Right lung (tissue), 5 donors: ENCODE results near the gene RNF130. TPM values are rescaled to one million over a fixed set of nuclear protein-coding genes. Genes with fewer than 3 reads are reported as not detected.
"Not testable (repeated sequence)": the region's sequence is repeated elsewhere in the genome, so short reads cannot be mapped to it uniquely, and the experiment has no call there.

Experiments used
- DNase-seq, 2 donors: peaks; one replicate each; pipeline ENCODE4 v3.0.0-alpha.2; 2013
- polyA plus RNA-seq, 5 donors: library from polyadenylated mRNA; unstranded; fragments of 120-200 nt; gene quantifications; one replicate each; pipeline versions ENCODE4 v1.2.1 to v1.2.3, GENCODE V29; 2013; ENCODE audit warnings: inconsistent platforms in 1 of 5, low replicate concordance in 1 of 5; ENCODE audit not compliant: insufficient read length in 5 of 5, insufficient read depth in 1 of 5

The RNF130 gene
- polyA plus RNA-seq, 5 donors = 67.4 to 75.8 (median 70.3) TPM

DNA sequence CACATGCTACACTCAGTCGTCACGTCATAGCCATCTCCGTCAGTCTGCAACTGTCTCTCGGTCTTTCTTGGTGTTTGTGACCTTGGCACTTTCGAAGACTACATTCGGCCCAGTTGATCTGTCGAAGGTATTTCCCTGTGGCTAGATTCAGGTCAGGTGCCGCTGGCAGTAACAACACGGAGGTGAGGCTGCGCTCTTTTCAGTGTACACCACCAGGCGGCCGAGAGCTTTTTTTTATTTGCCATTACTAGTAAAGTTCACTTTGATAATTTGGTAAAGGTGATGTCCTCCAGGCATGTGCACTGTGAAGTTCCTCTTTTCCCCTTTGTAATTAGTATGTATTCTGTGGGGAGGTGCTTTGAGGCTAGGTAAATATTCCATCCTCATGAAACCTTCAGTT, 49.7 kb downstream of the RNF130 start:
- no peak for DNase-seq

DNA sequence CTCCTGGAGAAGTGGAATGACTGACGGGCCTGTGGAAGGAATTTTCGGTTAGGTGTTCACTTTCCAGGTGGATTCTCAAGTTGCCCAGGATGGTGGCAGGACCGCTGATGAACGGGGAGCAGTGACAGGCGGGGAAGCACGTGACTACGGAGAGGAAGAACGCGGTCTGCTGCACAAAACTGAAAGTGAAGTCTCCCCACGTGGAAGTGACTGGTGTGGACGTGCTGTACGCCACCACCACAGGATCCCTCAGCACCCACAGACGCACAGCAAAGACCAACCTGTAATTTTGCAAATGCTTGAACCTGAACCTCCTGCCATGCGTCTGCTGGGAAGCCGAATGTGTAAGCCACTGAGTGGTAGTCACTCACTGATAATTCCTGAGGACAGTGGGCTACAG, 51.4 kb downstream of the RNF130 start:
- DNase-seq = no peak

DNA sequence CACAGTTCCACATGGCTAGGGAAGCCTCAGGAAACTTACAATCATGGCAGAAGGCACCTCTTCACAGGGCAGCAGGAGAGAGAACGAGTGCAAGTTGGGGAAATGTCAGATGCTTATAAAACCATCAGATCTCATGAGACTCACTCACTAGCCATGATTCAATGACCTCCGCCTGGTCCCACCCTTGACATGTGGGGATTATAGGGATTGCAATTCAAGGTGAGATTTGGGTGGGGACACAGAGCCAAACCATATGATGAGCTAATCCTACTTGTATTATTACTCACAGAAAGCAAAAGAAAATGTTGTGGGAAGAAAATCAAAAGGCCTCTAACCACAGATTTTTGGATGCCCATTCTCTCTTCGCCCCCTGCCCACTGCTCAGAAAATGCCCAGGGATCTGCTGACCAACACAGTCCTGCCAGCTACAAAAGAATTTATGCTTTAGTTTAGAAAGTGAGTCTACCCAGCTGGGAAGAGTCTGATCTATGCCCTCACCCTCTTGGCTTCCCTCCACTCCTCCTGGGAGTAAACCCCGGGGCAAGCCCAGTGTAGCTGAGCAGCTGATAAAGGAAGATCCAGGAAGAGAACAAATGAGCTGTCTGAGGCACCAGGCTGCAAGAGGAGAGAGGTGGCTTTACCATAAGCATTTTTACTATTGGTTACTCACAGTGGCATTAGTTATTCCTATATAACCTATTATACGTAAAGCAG, 53.1 kb downstream of the RNF130 start:
- DNase-seq = no peak

DNA sequence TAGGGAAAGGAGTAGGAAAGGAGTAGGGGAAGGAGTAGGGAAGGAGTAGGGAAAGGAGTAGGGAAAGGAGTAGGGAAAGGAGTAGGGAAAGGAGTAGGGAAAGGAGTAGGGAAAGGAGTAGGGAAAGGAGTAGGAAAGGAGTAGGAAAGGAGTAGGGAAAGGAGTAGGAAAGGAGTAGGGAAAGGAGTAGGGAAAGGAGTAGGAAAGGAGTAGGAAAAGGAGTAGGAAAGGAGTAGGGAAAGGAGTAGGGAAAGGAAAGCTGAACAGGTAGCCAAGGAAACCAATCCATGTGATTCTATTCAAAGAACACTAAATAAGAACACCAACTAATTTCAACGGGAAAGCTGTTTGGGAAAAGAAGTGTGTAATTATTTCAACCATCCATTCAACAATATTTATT, 56.0 kb downstream of the RNF130 start:
- DNase-seq = not testable (repeated sequence)

DNA sequence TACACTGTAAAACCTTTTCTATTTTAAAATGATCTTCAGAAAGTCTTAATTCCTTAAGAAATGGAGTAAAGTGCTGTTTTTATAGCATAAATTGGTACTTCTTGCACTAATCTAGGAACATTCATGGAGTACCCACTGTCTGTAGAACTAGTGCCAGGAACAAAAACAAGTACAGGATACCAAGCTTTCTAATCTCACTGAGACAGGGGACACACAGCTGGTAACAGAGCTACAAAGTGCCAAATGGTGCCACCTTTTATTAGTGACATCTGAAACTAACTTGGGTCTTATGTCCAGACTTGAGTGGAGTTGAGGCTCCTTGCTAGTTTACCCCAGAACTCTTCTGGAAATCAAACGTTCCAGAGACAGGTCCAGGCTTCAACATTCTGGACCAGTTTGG, 57.9 kb downstream of the RNF130 start:
- no peak for DNase-seq

DNA sequence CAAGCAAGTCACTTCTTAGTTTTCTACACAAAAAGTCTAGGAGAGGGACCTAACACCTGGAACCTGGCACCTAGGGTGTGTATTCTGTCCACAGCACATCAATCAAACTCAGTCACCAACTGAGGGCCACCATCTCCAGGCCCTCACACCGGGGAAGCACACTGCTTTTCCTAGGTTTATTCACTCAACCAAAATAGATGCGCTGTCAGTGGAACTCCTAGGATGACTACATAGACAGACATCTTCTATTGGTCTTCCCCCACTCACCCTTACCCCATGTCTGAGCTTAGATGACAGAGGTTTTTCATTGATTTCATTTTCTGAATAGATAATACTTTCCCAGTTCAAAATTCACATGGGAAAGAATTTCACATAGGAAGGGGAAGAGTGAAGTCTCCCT, 59.2 kb downstream of the RNF130 start:
- no peak for DNase-seq

DNA sequence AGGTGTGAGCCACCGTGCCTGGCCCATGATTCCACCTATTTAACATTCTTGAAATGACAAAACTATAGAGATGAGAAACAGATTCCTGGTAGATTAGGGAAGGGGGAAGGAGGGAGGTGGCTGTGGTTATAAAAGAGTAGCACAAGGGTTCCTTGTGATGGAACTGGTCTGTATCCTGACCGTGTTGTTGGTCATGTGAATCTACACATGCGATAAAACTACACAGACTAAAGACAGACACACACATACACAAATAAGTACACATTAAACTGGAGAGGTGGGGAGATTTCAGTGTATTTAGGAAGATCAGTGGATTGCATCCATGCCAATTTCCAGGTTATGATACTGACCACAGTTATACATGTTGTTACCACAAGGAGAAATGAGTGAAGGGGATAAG, 60.9 kb downstream of the RNF130 start:
- DNase-seq = no peak

DNA sequence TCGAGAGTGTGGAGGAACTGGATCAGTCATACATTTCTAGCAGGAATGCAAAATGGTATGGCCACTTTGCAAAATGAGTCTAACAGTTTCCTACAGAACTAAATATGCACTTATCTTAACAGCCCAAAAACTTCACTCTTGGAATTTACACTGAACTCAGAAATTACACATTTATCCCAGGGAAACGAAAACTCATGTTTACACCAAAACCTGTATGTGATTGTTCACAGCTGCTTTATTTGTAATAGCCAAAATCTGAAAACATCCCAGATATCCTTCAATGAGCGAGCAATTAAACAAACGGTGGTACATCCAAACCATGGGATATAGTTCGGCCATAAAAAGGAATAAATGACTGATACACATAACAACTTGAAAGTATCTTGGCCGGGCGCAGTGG, 62.0 kb downstream of the RNF130 start:
- DNase-seq = peak; percentile 74 to 77

DNA sequence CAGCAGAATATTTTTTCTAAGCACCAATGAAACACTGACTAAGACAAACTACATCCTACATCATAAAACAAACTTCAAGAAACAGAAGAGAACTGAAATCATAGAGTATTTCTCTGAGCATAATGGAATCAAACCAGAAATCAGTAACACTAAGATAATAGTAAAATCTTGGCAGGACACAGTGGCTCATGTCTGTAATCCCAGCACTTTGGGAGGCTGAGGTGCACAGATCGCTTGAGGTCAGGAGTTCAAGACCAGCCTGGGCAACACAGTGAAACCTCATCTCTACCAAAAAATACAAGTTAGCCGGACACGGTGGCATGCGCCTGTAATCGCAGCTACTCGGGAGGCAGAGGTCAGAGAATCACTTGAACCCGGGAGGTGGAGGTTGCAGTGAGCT, 63.1 kb downstream of the RNF130 start:
- DNase-seq = no peak

DNA sequence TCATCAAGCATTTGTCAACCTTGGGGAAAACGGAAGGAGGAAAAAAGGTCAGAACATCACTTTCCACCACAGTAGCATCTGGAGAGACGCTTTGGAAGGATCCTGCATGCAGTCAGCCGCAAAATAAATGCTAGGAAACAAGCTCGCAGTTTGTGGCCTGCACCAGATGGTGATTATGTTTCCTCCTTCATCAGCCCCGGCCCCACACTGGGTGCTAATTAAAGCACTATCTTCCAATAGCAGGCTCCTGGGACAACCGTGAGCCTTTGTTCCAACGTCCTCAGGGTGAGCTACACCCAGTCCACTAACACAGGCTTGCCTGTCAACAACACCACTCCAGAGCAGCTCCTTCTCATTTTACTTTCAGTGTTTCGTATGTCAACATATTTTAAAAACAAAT, 64.0 kb downstream of the RNF130 start:
- no peak for DNase-seq

DNA sequence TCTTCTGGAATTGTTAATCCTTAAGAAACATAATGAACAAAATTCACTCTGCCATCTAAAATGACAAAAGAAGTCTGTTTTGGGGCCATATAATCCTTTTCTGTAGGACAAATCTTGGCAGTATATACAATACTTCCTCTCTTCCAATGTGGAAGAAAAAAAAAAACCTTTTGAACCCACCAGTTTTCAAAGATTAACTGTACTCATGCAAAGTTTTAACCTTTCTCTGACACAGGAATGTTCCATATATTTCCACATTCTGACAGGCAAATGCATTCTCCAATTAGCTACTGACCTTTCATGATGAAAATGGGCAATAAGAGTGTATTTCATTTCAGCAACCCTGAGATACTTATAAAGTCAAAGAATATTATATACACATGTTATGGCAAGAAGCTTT, 65.4 kb downstream of the RNF130 start:
- no peak for DNase-seq

DNA sequence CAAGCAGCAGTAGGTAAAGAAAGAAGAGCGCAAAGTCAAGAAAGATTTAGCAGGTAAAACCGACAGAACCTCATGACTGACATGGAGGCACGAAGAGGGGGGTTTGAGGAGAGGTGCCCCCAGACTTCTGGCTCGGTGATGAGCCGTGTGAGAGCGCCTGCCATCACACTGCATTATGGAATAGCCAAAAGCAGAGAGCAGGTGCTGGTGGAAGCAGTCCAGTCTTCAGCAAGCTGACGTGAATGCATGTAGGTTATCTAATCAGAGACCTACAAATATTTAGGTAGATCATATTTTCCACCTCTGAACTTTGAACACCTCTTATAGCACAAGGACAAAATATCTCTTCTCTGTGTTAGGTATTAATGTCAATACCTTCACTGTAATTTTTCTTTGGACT, 68.4 kb downstream of the RNF130 start:
- no peak for DNase-seq

DNA sequence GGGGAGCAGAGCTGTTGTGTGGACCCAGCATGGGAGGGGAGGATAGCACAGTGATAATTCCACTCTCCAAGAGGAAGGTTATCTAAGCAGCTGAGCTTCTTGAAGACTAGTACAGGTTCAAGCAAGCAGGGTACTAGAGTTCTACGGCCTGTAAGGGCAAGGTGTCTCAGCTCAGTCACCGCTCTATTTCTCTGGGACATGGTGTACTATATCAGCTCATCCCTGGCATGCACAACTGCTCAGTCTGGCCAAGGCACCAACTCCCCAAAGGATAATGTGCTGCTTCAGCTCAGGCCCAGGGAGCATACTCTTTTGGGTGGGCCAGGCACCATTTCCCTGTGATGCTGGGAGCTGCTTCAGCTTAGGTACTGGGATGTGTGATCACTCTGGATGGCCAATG, 69.8 kb downstream of the RNF130 start:
- DNase-seq = no peak

DNA sequence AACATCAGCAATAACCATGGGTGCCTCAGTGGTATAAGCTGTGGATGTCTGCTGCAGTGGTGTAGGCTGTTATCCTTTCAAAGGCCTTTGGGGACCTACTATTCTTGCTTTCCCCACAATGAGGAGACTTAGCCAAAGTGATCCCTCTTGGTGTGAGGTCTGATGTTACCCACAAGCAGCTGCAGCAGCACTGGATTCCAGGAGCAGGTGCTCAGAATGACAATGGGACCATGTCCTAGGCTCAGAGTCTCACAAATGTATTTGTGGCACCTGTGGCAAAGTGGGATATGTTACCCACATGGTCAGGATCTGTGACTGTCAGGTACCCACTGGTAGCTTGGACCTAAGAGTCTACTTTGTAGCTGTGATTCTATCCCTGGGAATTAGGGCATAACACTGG, 70.4 kb downstream of the RNF130 start:
- no peak for DNase-seq

DNA sequence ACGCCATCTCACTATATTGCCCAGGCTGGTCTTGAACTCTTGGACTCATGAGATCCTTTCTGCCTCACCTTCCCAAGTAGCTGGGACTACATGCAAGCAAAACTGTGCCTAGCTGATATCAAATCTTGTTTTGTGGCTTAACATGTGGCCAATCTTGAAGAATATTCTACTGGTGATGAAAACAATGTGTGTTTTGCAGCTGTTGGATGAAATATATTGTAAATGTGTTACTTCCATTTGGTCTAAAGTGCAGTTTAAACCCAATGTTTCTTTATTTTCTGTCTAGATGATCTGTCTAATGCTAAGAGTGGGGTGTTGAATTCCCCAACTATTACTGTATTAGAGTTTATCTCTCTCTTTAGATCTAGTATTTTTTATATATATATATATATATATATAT, 73.1 kb downstream of the RNF130 start:
- DNase-seq = no peak

DNA sequence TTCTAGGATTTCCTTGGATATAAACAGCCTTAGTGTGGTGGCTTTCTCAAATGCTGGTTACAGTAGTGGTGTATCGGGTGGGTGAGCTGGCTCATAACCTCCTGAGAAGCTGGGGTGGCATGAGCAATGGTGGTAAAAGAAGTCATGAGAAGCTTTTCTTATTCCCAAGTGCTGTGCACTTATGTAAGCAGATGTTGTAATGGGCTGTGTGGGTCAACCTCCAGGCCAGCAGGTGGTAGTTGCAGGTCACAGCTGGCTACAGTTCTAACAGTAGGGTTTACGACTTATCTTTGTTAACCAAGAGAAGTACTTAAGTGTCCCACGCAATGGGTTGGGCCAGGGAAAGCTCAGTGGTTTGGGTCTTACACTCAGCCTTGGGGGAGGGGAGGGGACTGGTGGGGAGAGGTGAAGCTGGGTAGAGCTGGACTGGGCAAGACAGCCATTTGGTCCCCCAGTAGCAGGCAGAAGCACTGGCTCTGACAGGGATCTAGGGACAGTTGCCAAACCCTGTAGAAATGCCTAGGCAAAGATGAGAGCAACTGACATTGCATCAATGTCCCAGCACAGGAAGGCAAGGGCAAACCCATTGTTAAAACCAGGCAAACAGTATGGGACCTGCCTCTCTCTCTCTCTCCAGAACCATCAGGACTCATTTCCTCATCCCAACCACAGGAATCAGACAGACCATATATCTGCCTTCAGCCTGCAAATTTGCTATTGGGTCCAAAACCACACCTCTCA, 76.8 kb downstream of the RNF130 start:
- no peak for DNase-seq

DNA sequence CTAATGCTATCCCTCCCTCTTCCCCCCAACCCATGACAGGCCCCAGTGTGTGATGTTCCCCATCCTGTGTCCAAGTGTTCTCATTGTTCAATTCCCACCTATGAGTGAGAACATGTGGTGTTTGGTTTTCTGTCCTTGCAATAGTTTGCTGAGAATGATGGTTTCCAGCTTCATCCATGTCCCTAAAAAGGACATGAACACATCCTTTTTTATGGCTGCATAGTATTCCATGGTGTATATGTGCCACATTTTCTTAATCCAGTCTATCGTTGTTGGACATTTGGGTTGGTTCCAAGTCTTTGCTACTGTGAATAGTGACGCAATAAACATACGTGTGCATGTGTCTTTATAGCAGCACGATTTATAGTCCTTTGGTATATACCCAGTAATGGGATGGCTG, 78.7 kb downstream of the RNF130 start:
- DNase-seq = not testable (repeated sequence)

DNA sequence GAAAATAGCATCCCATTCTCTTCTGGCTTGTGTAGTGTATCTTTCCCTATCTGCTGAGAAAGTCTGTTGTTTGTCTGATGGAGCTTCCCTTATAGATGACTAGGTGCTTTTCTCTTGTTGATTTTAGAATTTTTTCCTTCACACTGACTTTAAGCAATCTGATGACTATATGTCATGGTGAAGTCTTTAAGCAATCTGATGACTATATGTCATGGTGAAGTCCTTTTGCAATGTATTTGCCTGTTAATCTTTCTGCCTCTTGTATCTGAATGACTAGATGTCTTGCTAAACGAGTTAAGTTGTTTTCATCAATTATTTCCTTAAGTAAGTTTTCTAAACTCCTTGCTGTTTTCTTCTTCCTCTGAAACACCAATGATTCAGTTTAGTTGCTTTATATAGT, 80.5 kb downstream of the RNF130 start:
- DNase-seq = no peak

DNA sequence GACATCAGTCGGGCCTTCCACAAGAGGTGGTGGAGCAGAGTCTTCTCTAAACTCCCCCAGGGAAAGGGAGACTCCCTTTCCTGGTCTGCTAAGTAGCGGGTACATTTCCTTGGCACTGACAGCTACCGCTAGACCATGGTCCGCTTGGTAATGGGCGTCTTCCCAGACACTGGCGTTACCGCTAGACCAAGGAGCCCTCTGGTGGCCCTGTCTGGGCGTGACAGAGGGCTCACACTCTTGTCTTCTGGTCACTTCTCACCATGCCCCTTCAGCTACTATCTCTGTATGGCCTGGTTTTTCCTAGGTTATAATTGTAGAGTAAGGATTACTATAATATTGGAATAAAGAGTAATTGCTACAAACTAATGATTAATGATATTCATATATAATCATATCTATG, 81.0 kb downstream of the RNF130 start:
- not testable (repeated sequence) for DNase-seq

DNA sequence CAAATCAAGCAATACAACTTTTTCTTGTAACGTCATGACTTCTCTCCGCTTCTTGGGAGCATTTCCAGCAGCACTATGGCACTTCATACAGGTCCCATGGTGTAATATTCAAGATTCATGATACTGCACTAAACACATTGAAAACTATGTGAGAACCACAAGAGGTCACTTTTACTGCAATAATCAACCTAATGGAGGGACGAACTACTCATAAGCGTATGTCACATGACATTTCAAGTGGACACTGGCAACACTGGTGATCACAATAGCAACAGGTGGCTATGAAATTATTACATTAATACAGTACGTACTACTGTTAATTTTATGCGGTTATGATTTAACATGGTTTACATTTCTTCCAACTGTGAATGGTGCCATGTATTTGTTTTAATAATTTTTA, 85.2 kb downstream of the RNF130 start:
- peak in 1 of 2 donors; percentile 13 for DNase-seq

DNA sequence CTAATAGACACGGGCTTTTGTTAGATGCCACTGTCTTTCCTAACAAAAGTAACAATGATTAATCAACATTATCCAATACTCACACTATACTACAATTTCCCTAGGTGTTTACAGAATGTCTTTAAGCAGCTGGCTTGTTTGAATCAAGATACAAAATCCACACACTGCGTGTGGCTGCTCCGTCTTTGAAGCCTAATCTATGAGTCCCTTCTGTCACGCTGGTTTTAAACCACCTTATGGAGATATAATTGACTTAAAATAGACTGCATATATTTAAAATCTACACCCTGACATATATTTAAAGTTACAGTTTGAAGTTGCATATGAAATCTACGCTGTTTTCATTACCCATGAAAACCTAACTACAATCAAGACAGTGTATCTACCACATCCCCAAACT, 89.9 kb downstream of the RNF130 start:
- DNase-seq = no peak

DNA sequence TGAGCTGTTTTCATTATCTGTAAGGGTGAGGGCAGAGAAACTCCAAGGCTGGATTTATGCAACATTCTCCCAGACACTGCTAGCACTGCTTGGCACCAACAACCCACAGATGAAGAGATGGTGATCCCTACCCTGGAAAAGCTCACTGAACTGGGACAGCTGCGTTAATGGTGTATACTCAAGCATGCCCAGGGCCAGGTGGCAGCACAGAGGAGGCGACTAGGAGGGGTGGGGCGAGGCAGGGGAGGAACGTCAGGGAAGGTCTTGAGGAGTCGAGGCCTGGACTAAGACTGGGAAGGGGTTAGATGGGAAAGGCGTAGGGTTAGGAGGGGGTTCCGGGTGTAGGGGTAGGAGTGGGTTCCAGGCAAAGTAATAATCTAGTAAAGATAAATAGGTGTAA, 90.8 kb downstream of the RNF130 start:
- DNase-seq = no peak

DNA sequence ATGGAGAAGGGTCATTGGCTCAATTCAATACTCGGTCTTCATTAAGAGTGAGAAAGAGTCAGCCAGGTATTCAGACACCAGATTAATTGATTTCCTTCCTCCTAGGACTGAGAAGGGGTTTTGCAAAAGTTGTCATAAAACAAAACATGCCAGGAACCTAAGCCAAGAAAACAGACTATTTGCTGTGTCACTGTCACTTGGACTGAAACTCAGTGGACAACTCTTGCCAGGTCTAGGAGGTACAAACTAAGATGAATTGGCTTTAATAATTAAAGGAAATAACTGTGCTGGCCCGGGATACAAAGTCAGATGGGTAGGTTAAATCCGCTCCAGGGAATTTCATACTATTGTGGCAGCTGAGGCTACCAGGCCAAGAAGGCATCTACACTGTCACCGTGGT, 92.8 kb downstream of the RNF130 start:
- DNase-seq = no peak

DNA sequence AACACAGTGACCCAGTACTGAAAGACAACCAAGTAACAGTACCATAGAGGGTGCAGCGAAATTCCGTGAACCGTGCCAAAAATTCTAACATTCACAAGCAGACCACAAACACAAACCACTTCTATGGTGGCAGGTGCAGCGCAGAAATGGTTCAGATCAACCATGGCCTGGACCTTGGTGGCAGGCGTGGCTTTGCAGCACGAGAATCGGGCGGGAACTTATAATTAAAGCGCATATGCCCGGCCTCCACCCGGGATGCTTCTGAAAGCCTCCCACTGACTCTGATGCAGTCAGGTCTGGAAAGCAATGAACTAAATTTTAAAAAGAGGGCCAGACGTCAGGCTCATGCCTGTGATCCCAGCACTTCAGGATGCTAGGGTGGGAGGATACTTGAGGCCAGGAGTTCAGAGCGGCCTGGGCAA, 95.8 kb downstream of the RNF130 start:
- DNase-seq = no peak
